Measurements from ENCODE around the gene ANAPC5.

The ANAPC5 gene

DNA sequence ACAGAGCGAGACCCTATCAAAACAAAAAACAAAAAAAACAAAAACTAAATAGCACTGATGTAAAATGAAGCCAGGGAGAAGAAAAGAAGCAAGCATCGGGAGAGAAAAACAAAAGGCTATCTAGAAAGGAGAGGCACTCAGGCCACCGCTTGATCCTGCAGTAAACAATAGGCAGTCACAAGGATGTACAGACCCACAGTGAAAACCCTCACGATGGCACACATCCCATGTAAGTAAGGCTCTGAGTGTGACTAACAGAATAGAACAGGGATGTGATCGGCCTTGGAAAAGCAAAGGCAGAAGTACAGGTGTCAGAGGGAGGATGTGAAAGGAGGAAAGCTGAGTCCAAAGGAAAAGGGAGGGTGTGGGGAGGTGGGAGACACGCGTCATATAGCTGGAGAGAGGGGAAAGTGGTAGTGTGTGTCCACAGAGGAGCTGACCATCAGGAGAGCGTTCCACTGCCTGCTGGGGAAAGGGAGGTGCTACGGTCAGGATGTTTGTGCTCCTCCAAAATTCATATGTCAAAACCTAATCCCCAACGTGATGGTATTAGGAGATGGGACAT is 87.2 kb downstream of the ANAPC5 start:
- no CpG with 5 or more reads among the region's 10 CpGs for WGBS (ENCODE audit: extremely low coverage, insufficient coverage, low lambda C conversion rate)
- H2BK15ac ChIP-seq (replicated peaks; ENCODE audit: low read depth): no peak overlapping the region

DNA sequence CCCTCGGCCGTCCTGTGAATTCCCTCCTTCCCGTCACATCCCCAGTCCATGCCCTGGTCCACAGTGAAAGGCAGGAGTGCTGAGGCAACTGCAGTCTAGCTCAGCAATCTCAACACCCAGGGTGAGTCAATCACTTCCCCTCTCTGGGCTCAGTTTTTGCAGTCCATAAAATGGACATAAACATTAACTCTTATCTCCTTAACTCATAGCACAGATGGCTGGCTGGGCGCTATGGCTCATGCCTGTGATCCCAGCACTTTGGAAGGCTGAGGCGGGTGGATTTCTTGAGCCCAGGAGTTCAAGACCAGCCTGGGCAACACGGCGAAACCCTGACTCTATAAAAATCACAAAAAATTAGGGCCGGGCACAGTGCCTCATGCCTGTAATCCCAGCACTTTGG is 88.1 kb downstream of the ANAPC5 start:
- Histone ChIP-seq H3K23ac (ENCODE audit: low read length) (no peak overlapping the region), H3K27me3 (ENCODE audit: insufficient read depth, low read length, poor library complexity) (no peaks in the 10 kb centered on the region), H2BK5ac (ENCODE audit: low read length) (no peak overlapping the region), H2AK5ac (ENCODE audit: low read length) (no peak overlapping the region), H3K79me2 (ENCODE audit: control insufficient read depth, insufficient read depth, low read length) (no peaks in the 10 kb centered on the region), H3K4ac (ENCODE audit: low read depth, low read length) (no peak overlapping the region), H3K4me3 (ENCODE audit: low read length) (no peak overlapping the region), H3K27ac (ENCODE audit: low read depth, low read length) (no peak overlapping the region), H2BK120ac (ENCODE audit: low read depth, low read length) (no peak overlapping the region), H3K4me1 (ENCODE audit: control insufficient read depth, low read depth, low read length) (no peaks in the 10 kb centered on the region), H3K18ac (ENCODE audit: low read length) (no peak overlapping the region), H3K4me2 (ENCODE audit: low read length) (no peak overlapping the region), H3K36me3 (ENCODE audit: control insufficient read depth, insufficient read depth, low read length) (peaks cover 29% of the 10 kb centered on the region), H3K79me1 (ENCODE audit: low read length) (peaks cover 2% of the 10 kb centered on the region), H4K5ac (ENCODE audit: low read length) (no peak overlapping the region), H3K9ac (ENCODE audit: low read length) (no peak overlapping the region), H4K8ac (ENCODE audit: low read depth, low read length) (no peak overlapping the region), H2BK15ac (replicated peaks; ENCODE audit: low read depth) (no peak overlapping the region), H3K56ac (ENCODE audit: low read length) (no peak overlapping the region)
- no CpG with 5 or more reads among the region's 8 CpGs for WGBS (ENCODE audit: extremely low coverage, insufficient coverage, low lambda C conversion rate)
- no peak for DNase-seq

More for the DNA sequence above, 87.2 kb downstream of the ANAPC5 start:
- H2BK5ac ChIP-seq (ENCODE audit: low read length): no peak overlapping the region
- no peak overlapping the region for H4K8ac ChIP-seq (ENCODE audit: low read depth, low read length)
- no peak overlapping the region for H3K4me2 ChIP-seq (ENCODE audit: low read length)
- H2BK120ac ChIP-seq (ENCODE audit: low read depth, low read length): no peak overlapping the region
- H3K9ac ChIP-seq (ENCODE audit: low read length): no peak overlapping the region
- no peak overlapping the region for H3K23ac ChIP-seq (ENCODE audit: low read length)
- no peak overlapping the region for H3K4ac ChIP-seq (ENCODE audit: low read depth, low read length)
- H2AK5ac ChIP-seq (ENCODE audit: low read length): no peak overlapping the region
- peaks cover 28% of the 10 kb centered on the region for H3K36me3 ChIP-seq (ENCODE audit: control insufficient read depth, insufficient read depth, low read length)
- no peaks in the 10 kb centered on the region for H3K79me2 ChIP-seq (ENCODE audit: control insufficient read depth, insufficient read depth, low read length)
- H4K5ac ChIP-seq (ENCODE audit: low read length): no peak overlapping the region
- no peak overlapping the region for H3K56ac ChIP-seq (ENCODE audit: low read length)
- H3K27ac ChIP-seq (ENCODE audit: low read depth, low read length): no peak overlapping the region
- H3K4me1 ChIP-seq (ENCODE audit: control insufficient read depth, low read depth, low read length): no peaks in the 10 kb centered on the region
- DNase-seq: no peak
- no peak overlapping the region for H3K18ac ChIP-seq (ENCODE audit: low read length)
- no peaks in the 10 kb centered on the region for H3K27me3 ChIP-seq (ENCODE audit: insufficient read depth, low read length, poor library complexity)
- no peak overlapping the region for H3K4me3 ChIP-seq (ENCODE audit: low read length)
- peaks cover 2% of the 10 kb centered on the region for H3K79me1 ChIP-seq (ENCODE audit: low read length)

DNA sequence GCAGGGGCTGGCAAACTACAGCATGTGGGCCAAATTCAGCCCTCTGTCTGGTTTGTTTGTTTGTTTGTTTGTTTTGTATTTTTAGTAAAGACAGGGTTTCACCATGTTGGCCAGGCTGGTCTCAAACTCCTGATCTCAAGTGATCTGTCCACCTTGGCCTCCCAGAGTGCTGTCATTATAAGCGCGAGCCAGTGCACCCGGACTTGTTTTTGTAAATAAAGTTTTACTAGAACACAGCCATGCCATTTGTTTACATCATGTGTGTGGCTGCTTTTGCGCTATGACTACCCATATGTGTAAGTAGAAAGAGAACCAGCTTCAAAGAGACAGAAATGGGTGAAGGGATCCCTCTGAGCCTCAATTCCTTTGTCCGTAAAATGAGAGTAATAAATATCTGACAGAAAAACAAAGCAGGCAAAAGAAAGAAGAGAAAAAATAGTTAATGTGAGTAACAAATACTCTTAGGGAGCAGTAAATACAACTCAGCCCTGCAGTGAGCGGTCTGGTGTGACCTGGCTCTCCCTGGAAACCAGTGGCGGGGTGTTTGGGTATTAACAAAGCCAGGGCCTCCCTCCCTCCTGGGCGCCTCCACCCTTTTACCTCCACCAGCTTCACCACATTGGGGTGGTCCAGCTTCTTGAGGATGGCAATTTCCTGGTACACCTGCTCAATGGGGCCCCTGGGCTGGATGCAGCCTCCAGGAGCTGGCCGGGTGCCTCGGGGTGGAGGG is 88.8 kb downstream of the ANAPC5 start:
- Histone ChIP-seq H3K18ac (ENCODE audit: low read length) (no peak overlapping the region), H3K4me2 (ENCODE audit: low read length) (no peak overlapping the region), H2AK5ac (ENCODE audit: low read length) (no peak overlapping the region), H3K4me1 (ENCODE audit: control insufficient read depth, low read depth, low read length) (no peaks in the 10 kb centered on the region), H3K36me3 (ENCODE audit: control insufficient read depth, insufficient read depth, low read length) (peaks cover 24% of the 10 kb centered on the region), H3K79me2 (ENCODE audit: control insufficient read depth, insufficient read depth, low read length) (no peaks in the 10 kb centered on the region), H3K9ac (ENCODE audit: low read length) (no peak overlapping the region), H3K56ac (ENCODE audit: low read length) (no peak overlapping the region), H3K27me3 (ENCODE audit: insufficient read depth, low read length, poor library complexity) (no peaks in the 10 kb centered on the region), H4K8ac (ENCODE audit: low read depth, low read length) (no peak overlapping the region), H2BK5ac (ENCODE audit: low read length) (no peak overlapping the region), H2BK15ac (replicated peaks; ENCODE audit: low read depth) (no peak overlapping the region), H3K23ac (ENCODE audit: low read length) (no peak overlapping the region), H3K79me1 (ENCODE audit: low read length) (peaks cover 2% of the 10 kb centered on the region), H4K5ac (ENCODE audit: low read length) (no peak overlapping the region), H3K4me3 (ENCODE audit: low read length) (no peak overlapping the region), H3K4ac (ENCODE audit: low read depth, low read length) (no peak overlapping the region), H3K27ac (ENCODE audit: low read depth, low read length) (no peak overlapping the region), H2BK120ac (ENCODE audit: low read depth, low read length) (no peak overlapping the region)
- DNase-seq: no peak
- WGBS (ENCODE audit: extremely low coverage, insufficient coverage, low lambda C conversion rate): no CpG with 5 or more reads among the region's 10 CpGs

DNA sequence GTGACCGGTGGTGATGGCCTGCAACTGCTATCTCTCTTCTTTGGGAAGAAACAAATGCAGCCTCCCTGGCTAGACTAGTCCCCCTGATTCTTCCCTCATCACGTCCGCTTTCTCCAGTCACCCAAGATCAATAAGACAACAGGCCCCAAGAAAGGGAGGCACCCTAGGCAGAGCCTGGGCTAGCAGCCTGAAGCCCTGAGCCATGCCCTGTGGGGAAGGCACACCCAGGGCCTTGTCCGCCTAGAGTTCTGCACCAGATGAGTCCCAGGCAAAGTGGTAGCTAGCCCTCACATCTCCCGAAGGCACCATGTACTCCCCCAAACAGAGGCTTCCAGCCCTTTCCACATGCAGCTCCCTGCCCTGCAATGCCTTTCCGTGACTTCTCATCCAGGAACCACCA is 90.8 kb downstream of the ANAPC5 start:
- Histone ChIP-seq H3K79me2 (ENCODE audit: control insufficient read depth, insufficient read depth, low read length) (no peaks in the 10 kb centered on the region), H3K27me3 (ENCODE audit: insufficient read depth, low read length, poor library complexity) (no peaks in the 10 kb centered on the region), H3K4me3 (ENCODE audit: low read length) (no peak overlapping the region), H3K27ac (ENCODE audit: low read depth, low read length) (no peak overlapping the region), H3K4me1 (ENCODE audit: control insufficient read depth, low read depth, low read length) (no peaks in the 10 kb centered on the region), H3K9ac (ENCODE audit: low read length) (no peak overlapping the region), H3K56ac (ENCODE audit: low read length) (no peak overlapping the region), H3K36me3 (ENCODE audit: control insufficient read depth, insufficient read depth, low read length) (peaks cover 26% of the 10 kb centered on the region), H3K4me2 (ENCODE audit: low read length) (no peak overlapping the region), H2BK15ac (replicated peaks; ENCODE audit: low read depth) (no peak overlapping the region), H2BK120ac (ENCODE audit: low read depth, low read length) (no peak overlapping the region), H4K8ac (ENCODE audit: low read depth, low read length) (no peak overlapping the region), H3K23ac (ENCODE audit: low read length) (no peak overlapping the region), H4K5ac (ENCODE audit: low read length) (no peak overlapping the region), H2AK5ac (ENCODE audit: low read length) (no peak overlapping the region), H3K79me1 (ENCODE audit: low read length) (peaks cover 2% of the 10 kb centered on the region), H3K18ac (ENCODE audit: low read length) (no peak overlapping the region), H2BK5ac (ENCODE audit: low read length) (no peak overlapping the region), H3K4ac (ENCODE audit: low read depth, low read length) (no peak overlapping the region)
- no CpG with 5 or more reads among the region's 6 CpGs for WGBS (ENCODE audit: extremely low coverage, insufficient coverage, low lambda C conversion rate)
- DNase-seq: no peak

DNA sequence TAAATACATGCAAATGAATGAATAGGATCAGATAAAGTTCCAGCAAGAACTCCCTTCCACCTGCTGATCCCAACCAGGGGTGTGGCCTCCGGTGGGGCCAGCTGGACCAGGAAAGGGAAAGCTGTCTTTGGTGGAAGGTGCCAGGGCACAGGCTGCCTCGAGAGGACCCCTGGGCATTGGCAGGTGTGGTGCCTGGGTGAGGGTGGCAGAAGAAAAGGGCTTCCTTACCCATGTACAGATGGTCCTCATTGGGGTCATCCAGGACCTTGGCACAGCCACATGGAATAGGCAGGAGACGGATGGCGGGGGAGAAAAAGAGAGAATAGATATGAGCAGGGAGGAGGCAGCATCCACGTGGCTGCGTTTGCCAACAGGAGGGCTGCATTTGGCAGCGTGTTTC is 92.1 kb downstream of the ANAPC5 start:
- H4K8ac ChIP-seq (ENCODE audit: low read depth, low read length): no peak overlapping the region
- H3K23ac ChIP-seq (ENCODE audit: low read length): no peak overlapping the region
- H3K36me3 ChIP-seq (ENCODE audit: control insufficient read depth, insufficient read depth, low read length): peaks cover 26% of the 10 kb centered on the region
- no peak overlapping the region for H4K5ac ChIP-seq (ENCODE audit: low read length)
- no peak overlapping the region for H2BK120ac ChIP-seq (ENCODE audit: low read depth, low read length)
- no peak overlapping the region for H2BK15ac ChIP-seq (replicated peaks; ENCODE audit: low read depth)
- H3K9ac ChIP-seq (ENCODE audit: low read length): no peak overlapping the region
- no peaks in the 10 kb centered on the region for H3K4me1 ChIP-seq (ENCODE audit: control insufficient read depth, low read depth, low read length)
- H3K56ac ChIP-seq (ENCODE audit: low read length): no peak overlapping the region
- H3K18ac ChIP-seq (ENCODE audit: low read length): no peak overlapping the region
- H3K4ac ChIP-seq (ENCODE audit: low read depth, low read length): no peak overlapping the region
- H2BK5ac ChIP-seq (ENCODE audit: low read length): no peak overlapping the region
- DNase-seq: no peak
- H3K4me2 ChIP-seq (ENCODE audit: low read length): no peak overlapping the region
- WGBS (ENCODE audit: extremely low coverage, insufficient coverage, low lambda C conversion rate): no CpG with 5 or more reads among the region's 7 CpGs
- H3K4me3 ChIP-seq (ENCODE audit: low read length): no peak overlapping the region
- H2AK5ac ChIP-seq (ENCODE audit: low read length): no peak overlapping the region
- no peaks in the 10 kb centered on the region for H3K27me3 ChIP-seq (ENCODE audit: insufficient read depth, low read length, poor library complexity)
- H3K79me1 ChIP-seq (ENCODE audit: low read length): peaks cover 2% of the 10 kb centered on the region
- no peaks in the 10 kb centered on the region for H3K79me2 ChIP-seq (ENCODE audit: control insufficient read depth, insufficient read depth, low read length)
- H3K27ac ChIP-seq (ENCODE audit: low read depth, low read length): no peak overlapping the region

DNA sequence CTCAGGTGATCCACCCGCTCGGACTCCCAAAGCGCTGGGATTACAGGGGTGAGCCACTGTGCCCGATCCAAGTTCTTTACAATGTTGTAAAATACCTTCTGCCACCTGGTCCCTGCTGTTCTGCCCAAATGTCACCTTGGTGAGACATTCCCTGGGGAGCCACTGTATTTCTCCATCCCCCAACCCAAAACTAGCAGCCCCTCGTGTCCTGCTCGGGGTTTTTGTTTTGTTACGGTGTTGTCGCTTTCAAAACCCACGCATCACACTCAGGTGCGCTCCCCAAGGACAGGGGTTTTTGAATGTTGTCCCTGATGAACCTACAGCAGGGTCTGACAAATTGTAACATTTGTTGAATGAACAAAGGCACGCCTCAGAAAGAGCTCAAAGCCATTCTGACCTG is 93.1 kb downstream of the ANAPC5 start:
- Histone ChIP-seq H3K4me2 (ENCODE audit: low read length) (no peak overlapping the region), H3K27me3 (ENCODE audit: insufficient read depth, low read length, poor library complexity) (no peaks in the 10 kb centered on the region), H3K79me2 (ENCODE audit: control insufficient read depth, insufficient read depth, low read length) (no peaks in the 10 kb centered on the region), H2BK5ac (ENCODE audit: low read length) (no peak overlapping the region), H4K5ac (ENCODE audit: low read length) (no peak overlapping the region), H3K4me3 (ENCODE audit: low read length) (no peak overlapping the region), H3K27ac (ENCODE audit: low read depth, low read length) (no peak overlapping the region), H3K23ac (ENCODE audit: low read length) (no peak overlapping the region), H2BK15ac (replicated peaks; ENCODE audit: low read depth) (no peak overlapping the region), H4K8ac (ENCODE audit: low read depth, low read length) (no peak overlapping the region), H3K4ac (ENCODE audit: low read depth, low read length) (no peak overlapping the region), H3K9ac (ENCODE audit: low read length) (no peak overlapping the region), H3K18ac (ENCODE audit: low read length) (no peak overlapping the region), H3K56ac (ENCODE audit: low read length) (no peak overlapping the region), H2BK120ac (ENCODE audit: low read depth, low read length) (no peak overlapping the region), H3K79me1 (ENCODE audit: low read length) (peaks cover 2% of the 10 kb centered on the region), H3K4me1 (ENCODE audit: control insufficient read depth, low read depth, low read length) (no peaks in the 10 kb centered on the region), H2AK5ac (ENCODE audit: low read length) (no peak overlapping the region), H3K36me3 (ENCODE audit: control insufficient read depth, insufficient read depth, low read length) (peaks cover 28% of the 10 kb centered on the region)
- no peak for DNase-seq
- WGBS (ENCODE audit: extremely low coverage, insufficient coverage, low lambda C conversion rate): no CpG with 5 or more reads among the region's 11 CpGs
